Uterus (tissue), 4 donors: Measurements from ENCODE around the gene DMAC2L. TPM values are rescaled to one million over a fixed set of nuclear protein-coding genes. Genes with fewer than 3 reads are reported as not detected.

Source experiments
- DNase-seq, 2 donors: peaks; one replicate each; pipeline ENCODE4 v3.0.0-alpha.2; 2019 to 2020
- H3K27ac ChIP-seq, 2 donors: fragments of 200-600 bp; sonication (generic); 1 replicate in 1 of 2; 2 replicates in 1 of 2; pipeline ENCODE4 v1.5.1; 2016 to 2018
- H3K27me3 ChIP-seq, 2 donors: fragments of 200-600 bp; sonication (generic); one replicate each; pipeline ENCODE4 v1.5.1; 2018 to 2019; ENCODE audit warnings: control low read depth in 1 of 2
- H3K36me3 ChIP-seq, 2 donors: fragments of 200-600 bp; sonication (generic); one replicate each; pipeline ENCODE4 v1.5.1; 2019; ENCODE audit warnings: control low read depth in 1 of 2
- H3K4me1 ChIP-seq, 2 donors: fragments of 200-600 bp; sonication (generic); one replicate each; pipeline ENCODE4 v1.5.1; 2018 to 2019; ENCODE audit warnings: control low read depth in 1 of 2
- H3K4me3 ChIP-seq, 2 donors: fragments of 200-600 bp; sonication (generic); 1 replicate in 1 of 2; 2 replicates in 1 of 2; pipeline ENCODE4 v1.5.1; 2018 to 2019; ENCODE audit warnings: mild to moderate bottlenecking in 1 of 2
- H3K9me3 ChIP-seq, 2 donors: fragments of 200-600 bp; sonication (generic); one replicate each; pipeline ENCODE4 v1.5.1; 2019; ENCODE audit warnings: control low read depth in 1 of 2
- POLR2A ChIP-seq, 2 donors: fragments of 450-650 bp; IDR thresholded peaks; one replicate each; pipeline ENCODE4 v1.6.1; 2016; ENCODE audit warnings: antibody characterized with exemption in 2 of 2, mild to moderate bottlenecking in 1 of 2, moderate library complexity in 1 of 2
- intact Hi-C: fragments of 100-400 bp; cut with DNase I; formaldehyde crosslinking; loops from one replicate; pipeline ENCODE4 v1.15.1; 2023; ENCODE audit warnings: low total_unique reads
- total RNA-seq, 4 donors: library from RNA; depleted of rRNA in 3 of 4; stranded (reverse); fragments of >200 nt in 3 of 4; gene quantifications; one replicate each; pipeline versions ENCODE4 v1.1.0 to v1.2.4, GENCODE V29; 2014 to 2023
- TF ChIP-seq, protein P1 (sequence below), 4 experiments: fragments of 200-600 bp in 2 of 4; fragments of 450-650 bp in 2 of 4; sonication (generic) in 2 of 4; IDR thresholded peaks; one replicate each; pipeline ENCODE4 v1.5.1; 2016 to 2019; ENCODE audit warnings: antibody characterized with exemption in 4 of 4, mild to moderate bottlenecking in 2 of 4, moderate library complexity in 1 of 4
- donor health status: DM: yes; HTN: yes; CAD: no.

Gene DMAC2L
- total RNA-seq, 4 donors from 2014 or later, result 13.1 to 48.4 (median 20.4) TPM

DNA sequence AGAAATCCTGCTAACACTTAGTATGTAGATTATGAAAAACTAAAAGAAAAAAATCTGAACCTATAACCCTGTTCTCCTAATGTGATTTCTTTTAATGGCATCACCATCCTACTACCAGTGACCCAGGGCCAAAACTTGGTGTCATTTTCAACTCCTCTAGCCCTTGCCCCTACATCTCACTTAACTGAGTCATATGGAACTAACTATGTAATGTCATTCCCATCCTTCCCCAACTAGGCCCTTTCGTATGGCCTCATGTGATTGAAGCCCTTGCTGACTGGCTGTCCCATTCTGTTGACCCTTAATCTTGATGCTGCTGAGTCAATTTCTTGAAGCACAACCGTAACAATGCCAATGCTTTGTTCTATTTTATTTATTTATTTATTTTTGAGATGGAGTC is 7.6 kb downstream of the DMAC2L start:
- H3K9me3 ChIP-seq, result no peaks in the 10 kb centered on the region
- DNase-seq, result no peak
- H3K36me3 ChIP-seq, result no peaks in the 10 kb centered on the region
- H3K27me3 ChIP-seq, result no peaks in the 10 kb centered on the region
- peak overlapping the region; percentile 62 to 87 for H3K27ac ChIP-seq
- intact Hi-C loops, result loop anchor here (2.0 kb wide), 1 partner anchor 213 kb away; the partner anchor contains the start of gene MAP4K5
- TF ChIP-seq, protein P1, sequence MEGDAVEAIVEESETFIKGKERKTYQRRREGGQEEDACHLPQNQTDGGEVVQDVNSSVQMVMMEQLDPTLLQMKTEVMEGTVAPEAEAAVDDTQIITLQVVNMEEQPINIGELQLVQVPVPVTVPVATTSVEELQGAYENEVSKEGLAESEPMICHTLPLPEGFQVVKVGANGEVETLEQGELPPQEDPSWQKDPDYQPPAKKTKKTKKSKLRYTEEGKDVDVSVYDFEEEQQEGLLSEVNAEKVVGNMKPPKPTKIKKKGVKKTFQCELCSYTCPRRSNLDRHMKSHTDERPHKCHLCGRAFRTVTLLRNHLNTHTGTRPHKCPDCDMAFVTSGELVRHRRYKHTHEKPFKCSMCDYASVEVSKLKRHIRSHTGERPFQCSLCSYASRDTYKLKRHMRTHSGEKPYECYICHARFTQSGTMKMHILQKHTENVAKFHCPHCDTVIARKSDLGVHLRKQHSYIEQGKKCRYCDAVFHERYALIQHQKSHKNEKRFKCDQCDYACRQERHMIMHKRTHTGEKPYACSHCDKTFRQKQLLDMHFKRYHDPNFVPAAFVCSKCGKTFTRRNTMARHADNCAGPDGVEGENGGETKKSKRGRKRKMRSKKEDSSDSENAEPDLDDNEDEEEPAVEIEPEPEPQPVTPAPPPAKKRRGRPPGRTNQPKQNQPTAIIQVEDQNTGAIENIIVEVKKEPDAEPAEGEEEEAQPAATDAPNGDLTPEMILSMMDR (IDR thresholded peaks at IDR 0.05), result no peak
- no peak for TF ChIP-seq POLR2A (IDR thresholded peaks at IDR 0.05)
- no peaks in the 10 kb centered on the region for H3K4me1 ChIP-seq
- H3K4me3 ChIP-seq, result no peak overlapping the region

DNA sequence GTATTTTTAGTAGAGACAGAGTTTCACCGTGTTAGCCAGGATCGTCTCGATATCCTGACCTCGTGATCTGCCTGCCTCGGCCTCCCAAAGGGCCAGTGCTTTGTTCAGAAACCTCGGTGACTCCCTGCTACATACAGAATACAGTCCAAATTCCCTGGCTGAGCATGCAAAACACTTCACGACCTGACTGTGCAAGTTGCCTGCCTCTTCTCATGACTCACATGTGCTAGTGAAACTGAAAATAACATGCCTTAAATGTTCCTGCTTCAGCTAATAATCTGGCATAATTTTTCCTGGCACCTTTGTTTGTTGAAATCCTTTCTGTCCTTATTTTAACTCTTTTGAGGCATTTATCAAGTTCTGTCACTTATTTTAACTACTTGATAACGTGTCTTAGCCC is 8.2 kb downstream of the DMAC2L start:
- DNase-seq, result no peak
- TF ChIP-seq, protein P1 (IDR thresholded peaks at IDR 0.05), result no peak
- no peak for TF ChIP-seq POLR2A (IDR thresholded peaks at IDR 0.05)
- intact Hi-C loops, result no loop called here
- Histone ChIP-seq H3K27ac (peak overlapping the region; percentile 62 to 87), H3K4me3 (no peak overlapping the region), H3K36me3 (no peaks in the 10 kb centered on the region), H3K9me3 (no peaks in the 10 kb centered on the region), H3K27me3 (no peaks in the 10 kb centered on the region), H3K4me1 (no peaks in the 10 kb centered on the region)

DNA sequence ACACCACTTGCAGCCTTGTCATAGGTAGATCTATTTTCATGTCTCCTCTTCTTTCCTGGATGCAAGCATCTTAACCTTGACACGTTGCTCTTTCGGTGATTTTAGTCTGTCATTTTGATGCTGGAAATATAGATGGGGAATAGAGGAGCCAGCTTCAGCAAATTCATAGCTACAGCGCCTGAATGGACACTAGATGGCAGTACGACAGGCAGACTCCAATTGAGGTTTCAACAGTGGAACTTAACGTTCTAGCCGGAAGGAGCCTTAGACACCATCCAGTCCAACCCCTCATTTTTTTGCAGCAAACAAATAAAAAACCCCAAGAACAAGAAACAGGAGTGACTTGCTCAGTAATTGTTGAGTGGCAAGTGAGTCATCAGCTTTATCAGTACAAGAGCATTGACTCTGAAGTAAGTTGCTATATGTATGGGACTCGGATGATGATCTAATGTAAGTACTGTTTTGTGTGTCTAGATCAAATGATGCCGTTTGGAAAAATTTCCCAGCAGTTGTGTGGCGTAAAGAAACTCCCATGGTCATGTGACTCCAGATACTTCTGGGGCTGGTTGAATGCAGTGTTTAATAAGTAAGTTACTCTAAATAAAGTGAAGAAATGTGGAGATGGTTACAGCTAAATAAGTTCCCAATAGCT is 9.0 kb downstream of the DMAC2L start:
- Histone ChIP-seq H3K27ac (peak overlapping the region; percentile 62 to 87), H3K9me3 (no peaks in the 10 kb centered on the region), H3K4me1 (no peaks in the 10 kb centered on the region), H3K27me3 (no peaks in the 10 kb centered on the region), H3K36me3 (no peaks in the 10 kb centered on the region), H3K4me3 (peak overlapping the region in 1 of 2 donors; percentile 2)
- TF ChIP-seq POLR2A (IDR thresholded peaks at IDR 0.05), result no peak
- TF ChIP-seq, protein P1 (IDR thresholded peaks at IDR 0.05), result peak; percentile 84 to 93 (median 88)
- intact Hi-C loops, result no loop called here
- DNase-seq, result peak; percentile 56 to 78

DNA sequence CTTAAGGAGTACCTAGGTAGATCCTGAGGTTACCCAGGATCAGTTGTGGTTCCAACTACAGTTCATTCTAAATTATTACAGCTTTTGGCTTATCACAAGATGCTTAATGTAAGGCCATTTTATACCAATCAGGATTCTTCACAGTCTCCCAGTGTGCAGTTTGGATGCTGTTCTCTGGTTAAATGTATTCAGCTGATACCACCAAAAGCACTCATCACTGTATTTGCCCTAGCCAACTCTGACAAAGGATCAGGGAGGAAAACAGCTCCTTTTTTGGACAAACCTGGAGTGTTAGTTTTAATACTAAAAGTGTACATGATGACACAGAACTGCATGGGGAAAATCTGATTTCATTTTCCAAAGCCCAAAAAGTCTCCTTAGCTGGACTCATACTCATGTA is 19.5 kb downstream of the DMAC2L start:
- TF ChIP-seq, protein P1 (IDR thresholded peaks at IDR 0.05), result no peak
- TF ChIP-seq POLR2A (IDR thresholded peaks at IDR 0.05), result no peak
- peak overlapping the region; percentile 35 to 64 for H3K27ac ChIP-seq
- no peak for DNase-seq
- peaks cover 0 to 9% of the 10 kb centered on the region in 2 donors for H3K4me1 ChIP-seq
- H3K9me3 ChIP-seq, result no peaks in the 10 kb centered on the region
- no peaks in the 10 kb centered on the region for H3K27me3 ChIP-seq
- H3K4me3 ChIP-seq, result no peak overlapping the region
- intact Hi-C loops, result no loop called here
- no peaks in the 10 kb centered on the region for H3K36me3 ChIP-seq

DNA sequence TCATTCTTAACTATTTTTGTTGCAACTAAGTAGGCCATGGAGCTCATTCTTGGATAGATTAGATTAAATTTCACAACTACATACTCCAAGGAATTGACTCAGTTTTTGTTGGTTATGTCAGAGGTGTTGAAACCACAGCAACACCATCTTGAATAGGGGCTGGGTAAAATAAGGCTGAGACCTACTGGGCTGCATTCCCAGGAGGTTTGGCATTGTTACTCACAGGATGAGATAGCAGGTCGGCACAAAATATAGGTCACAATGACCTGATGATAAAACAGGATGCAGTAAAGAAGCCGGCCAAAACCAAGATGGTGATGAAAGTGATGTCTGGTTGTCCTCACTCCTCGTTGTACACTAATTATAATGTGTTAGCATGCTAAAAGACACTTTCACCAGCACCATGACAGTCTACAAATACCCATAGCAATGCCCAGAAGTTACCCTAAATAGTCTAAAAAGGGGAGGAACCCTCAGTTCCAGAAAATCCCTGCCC is 20.9 kb downstream of the DMAC2L start:
- intact Hi-C loops, result no loop called here
- peak; percentile 81 to 92 for DNase-seq

More for the DNA sequence above, 20.9 kb downstream of the DMAC2L start:
- H3K36me3 ChIP-seq, result no peaks in the 10 kb centered on the region
- no peaks in the 10 kb centered on the region for H3K27me3 ChIP-seq
- TF ChIP-seq, protein P1 (IDR thresholded peaks at IDR 0.05), result no peak
- TF ChIP-seq POLR2A (IDR thresholded peaks at IDR 0.05), result no peak
- no peak overlapping the region for H3K4me3 ChIP-seq
- peak overlapping the region; percentile 35 to 64 for H3K27ac ChIP-seq
- H3K9me3 ChIP-seq, result no peaks in the 10 kb centered on the region
- peaks cover 0 to 9% of the 10 kb centered on the region in 2 donors for H3K4me1 ChIP-seq
